Esophagus (tissue), 2 donors: Measurements from ENCODE around the gene ERCC5. TPM values are rescaled to one million over a fixed set of nuclear protein-coding genes. Genes with fewer than 3 reads are reported as not detected.

Source experiments
- H3K27ac ChIP-seq, 2 donors: one replicate each; pipeline ENCODE4 v1.5.1; 2013; ENCODE audit warnings: low read depth in 2 of 2, mild to moderate bottlenecking in 2 of 2, inconsistent platforms in 1 of 2, low read length in 1 of 2, moderate library complexity in 1 of 2
- H3K27me3 ChIP-seq, 2 donors: one replicate each; pipeline ENCODE4 v1.6.1; 2013; ENCODE audit warnings: low read length in 2 of 2, control low read depth in 1 of 2, mild to moderate bottlenecking in 1 of 2; ENCODE audit not compliant: insufficient read depth in 2 of 2, control insufficient read depth in 1 of 2
- H3K36me3 ChIP-seq, 2 donors: one replicate each; pipeline ENCODE4 v1.6.1; 2013; ENCODE audit warnings: low read length in 1 of 2; ENCODE audit not compliant: control insufficient read depth in 2 of 2, insufficient read depth in 2 of 2
- H3K4me1 ChIP-seq, 2 donors: one replicate each; pipeline ENCODE4 v1.6.1; 2013; ENCODE audit warnings: low read length in 1 of 2; ENCODE audit not compliant: control insufficient read depth in 2 of 2, insufficient read depth in 2 of 2
- H3K4me3 ChIP-seq, 2 donors: one replicate each; pipeline ENCODE4 v1.5.1; 2013; ENCODE audit warnings: low read length in 2 of 2, mild to moderate bottlenecking in 2 of 2, low read depth in 1 of 2, moderate library complexity in 1 of 2
- H3K9me3 ChIP-seq, 2 donors: one replicate each; pipeline ENCODE4 v1.6.1; 2013; ENCODE audit warnings: mild to moderate bottlenecking in 2 of 2, low read depth in 1 of 2, low read length in 1 of 2, moderate library complexity in 1 of 2; ENCODE audit not compliant: control insufficient read depth in 2 of 2, insufficient read depth in 1 of 2
- WGBS, 2 donors: extraction: QIAGEN DNeasy Blood & Tissue Kit; methylation state at CpG; one replicate each; pipeline ENCODE4 v1.1.7; 2013; 5-methylcytosine and 5-hydroxymethylcytosine counted together
- polyA plus RNA-seq, 2 donors: library from polyadenylated mRNA; stranded (reverse); fragments of 200-250 nt; gene quantifications; one replicate each; pipeline ENCODE4 v1.2.3, GENCODE V29; 2013
- donor health status: healthy with polysubstance abuse.
- donor health status: Bipolar disorder and iron deficiency.

ERCC5 gene
- polyA plus RNA-seq, 2 donors, result 29.7 to 61.4 TPM

DNA sequence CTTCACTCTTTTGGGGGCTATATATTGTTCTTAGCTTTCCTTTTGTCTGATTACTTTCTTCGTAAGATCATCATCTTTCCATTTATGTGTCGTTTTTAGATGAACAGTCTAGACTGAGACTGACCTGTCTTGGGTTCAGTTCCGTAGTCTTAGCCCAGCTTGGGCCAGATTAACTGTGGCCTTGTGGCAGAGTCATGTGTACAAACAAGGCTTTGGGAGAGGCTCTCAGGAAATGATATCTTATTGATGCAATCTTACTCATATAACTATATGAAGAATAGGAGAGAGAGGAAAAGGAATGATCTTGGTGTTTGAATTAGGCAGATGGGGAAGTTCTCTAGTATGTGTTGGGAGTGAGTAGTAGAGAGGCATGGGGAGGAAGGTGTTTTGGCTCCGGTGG is 6.8 kb upstream of the ERCC5 start:
- Histone ChIP-seq H3K4me3 (no peak overlapping the region), H3K27ac (no peak overlapping the region), H3K9me3 (no peaks in the 10 kb centered on the region), H3K27me3 (no peaks in the 10 kb centered on the region), H3K36me3 (peaks cover 0 to 3% of the 10 kb centered on the region in 2 donors), H3K4me1 (no peaks in the 10 kb centered on the region)
- WGBS, 2 donors, result 47 to 48% methylated on average over 4 of the region's 4 CpGs

DNA sequence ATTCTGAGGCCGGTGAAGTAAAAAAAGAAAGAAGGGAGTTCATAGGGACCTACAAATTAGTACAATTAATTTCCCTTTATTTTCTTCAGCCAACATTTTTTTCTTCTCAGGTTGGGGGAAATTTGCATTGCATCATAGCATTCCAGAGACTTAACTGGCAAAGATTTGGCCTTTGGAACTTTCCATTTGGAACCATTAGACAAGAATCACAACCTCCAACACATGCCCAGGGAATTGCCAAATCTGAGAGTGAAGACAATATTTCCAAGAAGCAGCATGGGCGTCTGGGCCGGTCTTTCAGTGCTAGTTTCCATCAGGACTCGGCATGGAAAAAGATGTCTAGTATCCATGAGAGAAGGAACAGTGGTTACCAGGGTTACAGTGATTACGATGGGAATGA is 6.4 kb upstream of the ERCC5 start:
- no peak overlapping the region for H3K4me3 ChIP-seq
- peaks cover 0 to 3% of the 10 kb centered on the region in 2 donors for H3K36me3 ChIP-seq
- no peaks in the 10 kb centered on the region for H3K27me3 ChIP-seq
- no peaks in the 10 kb centered on the region for H3K9me3 ChIP-seq
- H3K27ac ChIP-seq, result no peak overlapping the region
- 86 to 87% methylated on average over 5 of the region's 5 CpGs for WGBS, 2 donors
- no peaks in the 10 kb centered on the region for H3K4me1 ChIP-seq

DNA sequence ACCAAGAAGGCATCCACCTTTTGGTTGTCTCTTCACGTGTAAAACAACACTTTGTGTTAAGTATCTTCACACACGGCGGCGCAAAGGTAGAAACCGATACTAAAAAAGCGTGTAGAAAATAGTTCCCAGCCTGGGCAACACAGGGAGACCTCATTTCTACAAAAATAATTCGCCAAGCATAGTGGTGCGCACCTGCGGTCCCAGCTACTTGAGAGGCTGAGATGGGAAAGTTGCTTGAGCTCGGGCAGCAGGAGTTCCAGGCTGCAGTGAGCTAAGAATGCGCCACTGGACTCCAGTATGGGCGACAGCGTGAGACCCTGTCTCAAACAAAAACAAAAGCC is 573 bp upstream of the ERCC5 start:
- Histone ChIP-seq H3K27ac (peak overlapping the region; percentile 99), H3K9me3 (no peaks in the 10 kb centered on the region), H3K4me3 (peak overlapping the region; percentile 91 to 93), H3K27me3 (no peaks in the 10 kb centered on the region), H3K4me1 (no peaks in the 10 kb centered on the region), H3K36me3 (no peaks in the 10 kb centered on the region)
- 2 to 3% methylated on average over 13 of the region's 13 CpGs for WGBS, 2 donors

DNA sequence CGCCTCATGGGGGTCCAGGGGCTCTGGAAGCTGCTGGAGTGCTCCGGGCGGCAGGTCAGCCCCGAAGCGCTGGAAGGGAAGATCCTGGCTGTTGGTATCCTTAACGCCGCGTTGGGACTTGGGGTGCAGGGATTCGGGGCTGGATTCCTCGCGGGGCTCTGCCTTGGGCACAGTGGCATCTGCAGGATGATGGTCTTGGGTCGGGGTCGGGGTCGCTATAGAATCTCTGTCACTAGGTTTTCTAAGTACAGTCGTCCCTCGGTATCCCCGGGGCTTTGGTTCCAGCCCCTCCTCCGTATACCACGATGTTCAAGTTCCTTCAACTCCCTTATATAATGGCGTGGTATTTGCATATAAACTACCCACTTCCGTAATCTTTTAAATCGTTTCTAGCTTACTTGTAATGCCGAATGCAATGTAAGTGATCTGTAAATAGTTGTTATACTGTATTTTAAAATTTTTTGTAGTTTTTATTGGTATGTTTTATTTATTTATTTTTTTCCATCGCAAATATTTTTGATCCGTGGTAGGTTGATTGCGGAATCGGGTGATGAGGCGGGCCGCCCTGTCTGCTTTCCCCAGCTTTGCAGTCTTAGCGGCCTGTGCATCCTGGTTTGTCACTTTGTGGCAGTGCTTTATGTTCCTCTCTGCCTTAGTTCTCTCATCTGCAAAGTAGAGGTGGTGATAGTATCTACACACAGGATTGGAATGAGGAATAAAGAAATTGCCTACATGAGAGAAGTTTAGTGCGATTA is 606 bp downstream of the ERCC5 start:
- Histone ChIP-seq H3K27me3 (no peaks in the 10 kb centered on the region), H3K36me3 (no peaks in the 10 kb centered on the region), H3K4me1 (no peaks in the 10 kb centered on the region), H3K27ac (peak overlapping the region; percentile 99), H3K9me3 (no peaks in the 10 kb centered on the region), H3K4me3 (peak overlapping the region; percentile 91 to 93)
- 0% methylated on average over 31 of the region's 31 CpGs for WGBS, 2 donors

DNA sequence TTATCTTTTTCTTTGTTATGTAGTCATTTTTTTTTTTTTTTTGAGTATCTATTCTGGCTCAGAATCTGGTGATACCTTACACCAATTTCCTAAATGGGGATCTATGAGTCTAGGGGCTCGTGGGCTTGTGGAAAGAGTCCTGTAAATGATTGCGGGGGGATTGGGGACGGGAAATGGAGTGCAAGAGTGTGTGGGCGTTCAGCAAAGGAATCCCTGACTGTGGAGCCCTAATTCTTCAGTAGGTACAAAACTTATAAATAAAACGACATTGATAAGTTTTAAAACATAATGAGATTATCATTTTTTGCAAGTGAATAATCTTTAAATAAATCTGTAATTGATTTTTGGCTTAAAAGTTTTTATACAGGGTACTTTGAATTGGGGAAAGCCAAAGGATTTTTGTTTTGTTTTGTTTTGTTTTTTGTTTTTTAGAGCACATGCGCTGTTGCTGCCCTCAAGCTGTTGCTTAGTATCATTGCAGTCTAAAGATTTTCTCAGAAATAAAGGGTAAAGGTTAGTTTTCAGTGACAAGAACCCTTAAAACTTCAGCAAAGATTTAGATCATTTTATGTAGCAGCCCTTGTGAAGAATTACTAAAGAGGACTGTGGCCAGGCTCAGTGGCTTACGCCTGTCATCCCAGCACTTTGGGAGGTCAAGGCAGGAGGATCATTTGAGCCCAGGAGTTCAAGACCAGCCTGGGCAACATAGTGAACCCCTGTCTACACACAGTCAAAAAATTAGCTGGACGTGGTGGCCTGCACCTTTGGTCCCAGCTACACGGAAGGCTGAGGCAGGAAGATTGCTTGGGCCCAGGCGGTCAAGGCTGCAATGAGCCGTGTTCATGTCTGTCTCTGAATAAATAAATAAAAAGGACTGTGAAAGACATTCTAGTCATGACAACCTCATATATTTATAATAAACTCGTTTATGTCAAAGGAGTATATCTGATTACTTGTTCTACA is 1.7 kb downstream of the ERCC5 start:
- Histone ChIP-seq H3K4me3 (peak overlapping the region in 1 of 2 donors; percentile 91), H3K27ac (peak overlapping the region; percentile 66 to 77), H3K36me3 (no peaks in the 10 kb centered on the region), H3K27me3 (no peaks in the 10 kb centered on the region), H3K9me3 (no peaks in the 10 kb centered on the region), H3K4me1 (no peaks in the 10 kb centered on the region)
- 19 to 20% methylated on average over 12 of the region's 12 CpGs for WGBS, 2 donors

DNA sequence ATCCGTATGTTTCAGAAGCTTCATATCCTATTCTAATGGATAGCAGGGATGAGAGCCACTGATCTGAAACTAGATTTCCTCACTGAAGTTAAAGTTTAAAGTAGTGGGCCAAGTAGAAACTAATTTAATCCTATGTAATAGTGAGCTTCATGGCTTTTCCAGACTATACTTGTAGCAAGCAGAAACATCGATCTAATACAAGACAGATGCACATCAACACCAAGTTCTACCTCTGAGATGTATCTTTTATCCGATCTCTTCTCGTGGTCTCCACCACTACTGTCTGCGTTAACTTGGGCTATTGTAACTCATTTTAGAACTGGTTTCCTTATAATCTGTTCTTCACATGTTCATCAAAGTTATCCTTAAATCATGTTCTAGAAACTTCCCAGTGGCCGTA is 3.1 kb downstream of the ERCC5 start:
- H3K27ac ChIP-seq, result no peak overlapping the region
- no peaks in the 10 kb centered on the region for H3K4me1 ChIP-seq
- peaks cover 0 to under 1% of the 10 kb centered on the region in 2 donors for H3K36me3 ChIP-seq
- WGBS, 2 donors, result 87 to 89% methylated on average over 6 of the region's 6 CpGs
- H3K27me3 ChIP-seq, result no peaks in the 10 kb centered on the region
- no peaks in the 10 kb centered on the region for H3K9me3 ChIP-seq
- no peak overlapping the region for H3K4me3 ChIP-seq

DNA sequence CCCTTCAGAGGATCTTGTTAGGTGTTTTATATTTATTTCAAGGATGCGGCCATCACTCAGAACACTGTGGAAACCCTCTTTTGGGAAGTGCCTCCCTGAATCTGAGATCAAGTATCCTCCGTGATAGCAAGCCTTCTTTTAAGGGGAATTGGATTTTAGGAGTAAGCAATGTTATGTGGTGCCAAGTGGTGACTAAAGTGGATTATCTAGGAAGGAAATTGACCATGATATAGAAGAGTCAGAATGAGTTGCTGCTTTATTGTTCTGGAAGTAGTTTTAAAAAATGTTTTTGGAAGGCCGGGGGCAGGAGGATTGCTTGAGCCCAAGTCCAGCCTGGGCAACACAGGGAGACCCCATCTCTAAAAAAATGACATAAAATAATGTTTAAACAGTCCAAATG is 6.7 kb downstream of the ERCC5 start:
- Histone ChIP-seq H3K27ac (no peak overlapping the region), H3K36me3 (peaks cover 0 to 14% of the 10 kb centered on the region in 2 donors), H3K27me3 (no peaks in the 10 kb centered on the region), H3K4me1 (no peaks in the 10 kb centered on the region), H3K9me3 (no peaks in the 10 kb centered on the region), H3K4me3 (no peak overlapping the region)
- 91 to 94% methylated on average over 3 of the region's 3 CpGs for WGBS, 2 donors

DNA sequence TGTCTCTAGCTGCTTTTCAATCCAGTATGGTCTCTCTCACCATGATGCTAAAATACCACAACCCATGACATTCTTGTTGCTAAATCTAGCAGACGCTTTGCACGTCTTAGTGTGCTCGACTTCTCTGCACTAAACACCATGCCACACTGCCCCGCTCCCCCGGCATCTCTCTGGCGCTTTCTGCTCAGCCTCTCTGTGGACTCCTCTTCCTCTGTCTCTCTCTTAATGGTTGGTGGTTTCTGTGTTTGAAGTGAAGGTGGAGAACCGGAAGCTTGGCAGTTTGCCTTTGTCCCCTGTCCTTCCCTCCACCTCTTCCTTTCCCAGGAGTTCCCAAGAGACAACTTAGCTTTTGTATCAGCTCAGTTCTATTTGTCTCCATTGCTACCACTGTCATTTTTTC is 8.8 kb downstream of the ERCC5 start:
- no peak overlapping the region for H3K27ac ChIP-seq
- no peak overlapping the region for H3K4me3 ChIP-seq
- H3K9me3 ChIP-seq, result no peaks in the 10 kb centered on the region
- 68 to 78% methylated on average over 7 of the region's 7 CpGs for WGBS, 2 donors
- H3K27me3 ChIP-seq, result no peaks in the 10 kb centered on the region
- H3K36me3 ChIP-seq, result peaks cover 7 to 17% of the 10 kb centered on the region in 2 donors
- no peaks in the 10 kb centered on the region for H3K4me1 ChIP-seq

DNA sequence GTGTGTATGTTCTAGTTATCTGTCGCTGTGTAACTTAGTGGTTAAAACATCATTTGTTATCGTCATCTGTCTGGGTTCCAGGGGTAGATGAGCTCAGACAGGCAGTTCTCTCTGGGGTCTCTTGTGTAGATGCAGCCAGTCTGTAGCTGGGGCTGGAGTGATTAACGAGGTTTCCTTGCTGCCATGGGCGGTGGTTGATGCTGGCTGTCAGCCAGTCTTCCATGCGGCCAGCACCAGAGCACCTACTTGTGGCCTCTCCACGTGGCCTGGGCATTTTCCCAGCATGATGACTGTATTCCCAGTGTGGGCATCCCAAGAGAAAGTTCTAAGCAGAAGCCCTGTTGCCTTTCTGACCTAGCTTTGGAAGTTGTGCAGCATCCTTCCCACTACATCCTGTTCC is 10.7 kb downstream of the ERCC5 start:
- no peaks in the 10 kb centered on the region for H3K9me3 ChIP-seq
- WGBS, 2 donors, result 42 to 45% methylated on average over 6 of the region's 6 CpGs
- H3K27me3 ChIP-seq, result no peaks in the 10 kb centered on the region
- no peak overlapping the region for H3K27ac ChIP-seq
- peaks cover 7 to 20% of the 10 kb centered on the region in 2 donors for H3K36me3 ChIP-seq
- no peak overlapping the region for H3K4me3 ChIP-seq
- H3K4me1 ChIP-seq, result no peaks in the 10 kb centered on the region
